Measurements from ENCODE around the gene HEMK1. TPM values are rescaled to one million over a fixed set of nuclear protein-coding genes. Genes with fewer than 3 reads are reported as not detected.

HEMK1 gene, protein sequence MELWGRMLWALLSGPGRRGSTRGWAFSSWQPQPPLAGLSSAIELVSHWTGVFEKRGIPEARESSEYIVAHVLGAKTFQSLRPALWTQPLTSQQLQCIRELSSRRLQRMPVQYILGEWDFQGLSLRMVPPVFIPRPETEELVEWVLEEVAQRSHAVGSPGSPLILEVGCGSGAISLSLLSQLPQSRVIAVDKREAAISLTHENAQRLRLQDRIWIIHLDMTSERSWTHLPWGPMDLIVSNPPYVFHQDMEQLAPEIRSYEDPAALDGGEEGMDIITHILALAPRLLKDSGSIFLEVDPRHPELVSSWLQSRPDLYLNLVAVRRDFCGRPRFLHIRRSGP
- total RNA-seq: 20.8 and 23.6 TPM in 2 replicates

DNA sequence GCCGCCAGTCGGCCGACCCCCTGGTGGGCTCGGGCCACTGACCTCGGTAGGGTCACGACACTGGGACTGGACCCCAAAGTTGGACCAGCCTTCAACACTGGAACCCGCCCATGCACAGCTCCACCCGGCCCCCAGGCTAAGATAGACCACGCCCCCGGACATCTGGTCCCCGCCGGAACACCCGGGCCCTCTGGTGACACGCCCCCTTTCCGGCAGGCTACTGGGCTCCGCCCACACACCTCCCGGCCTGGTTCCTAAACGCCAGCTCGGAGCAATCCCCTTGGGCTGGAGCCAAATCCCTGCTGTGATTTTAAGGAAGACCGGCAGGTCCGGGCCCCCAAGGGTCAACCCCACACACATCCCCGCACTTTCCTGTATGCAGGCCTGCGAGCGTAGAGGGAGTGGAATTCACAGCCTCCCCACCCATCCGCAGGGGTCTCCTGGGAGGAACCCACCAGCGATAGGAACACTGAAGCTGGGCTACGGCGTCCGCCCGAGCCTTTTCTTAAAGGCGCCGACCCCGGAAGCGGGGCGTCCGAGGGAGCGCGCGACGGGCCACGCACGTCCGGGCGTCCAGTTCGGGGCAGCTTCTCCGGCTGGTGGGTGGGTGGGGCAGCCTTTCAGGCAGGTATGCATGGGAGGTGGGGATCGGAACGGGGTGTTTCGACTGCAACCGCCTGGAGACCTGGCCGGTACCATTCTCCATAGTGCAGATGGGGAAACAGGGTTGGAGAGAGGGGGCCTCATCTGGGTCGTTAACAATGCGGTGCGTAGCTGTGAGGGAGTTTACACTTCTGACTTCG, at the start of gene HEMK1:
Gene HEMK1, plus strand, starts transcription at position 576 of the 803 bp plus-strand sequence. CDS start 1,583 bp downstream, outside the sequence.

DNA sequence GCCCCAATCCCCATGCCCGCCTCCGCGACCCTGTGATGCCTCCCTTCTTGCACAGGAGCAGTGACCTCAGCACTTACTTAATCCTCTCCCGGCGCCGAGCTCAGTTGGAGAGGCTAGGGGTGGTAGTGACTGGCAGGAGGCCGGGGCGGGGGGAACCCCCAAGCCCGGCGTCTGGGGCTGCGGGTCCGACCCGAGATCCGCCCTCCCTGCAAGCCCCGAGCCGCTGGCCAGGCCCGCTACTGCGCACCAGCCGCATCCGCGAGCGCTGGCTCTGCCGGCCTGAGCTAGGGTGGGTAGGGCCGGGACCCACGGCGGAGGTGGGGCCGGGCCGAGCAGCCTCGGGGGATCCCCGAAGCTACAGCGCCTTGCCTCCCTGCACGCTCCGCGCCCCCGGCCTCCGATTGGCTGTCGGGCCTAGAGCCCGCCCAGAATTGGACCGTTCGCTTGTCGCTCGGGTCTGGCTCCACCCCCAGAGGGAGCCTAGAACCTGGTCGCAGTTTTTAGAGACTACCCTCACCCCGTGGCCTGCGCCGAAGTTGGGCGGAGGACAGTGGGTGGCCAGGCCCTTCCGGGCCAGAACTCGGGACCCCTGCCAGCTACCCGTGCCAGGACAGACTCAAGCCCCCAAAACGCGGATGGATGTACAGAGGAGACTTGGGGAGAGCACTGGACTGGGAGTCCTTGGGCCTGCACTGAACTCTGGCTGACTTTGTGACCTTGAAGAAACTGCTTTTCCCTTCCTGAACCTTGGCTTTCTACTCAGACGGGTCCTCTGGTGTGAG, 1.7 kb upstream of the HEMK1 start, which contains the start of gene C3orf18:
Gene C3orf18, minus strand, starts transcription at position 362 of the 782 bp plus-strand sequence. CDS start 2,048 bp downstream, outside the sequence.

DNA sequence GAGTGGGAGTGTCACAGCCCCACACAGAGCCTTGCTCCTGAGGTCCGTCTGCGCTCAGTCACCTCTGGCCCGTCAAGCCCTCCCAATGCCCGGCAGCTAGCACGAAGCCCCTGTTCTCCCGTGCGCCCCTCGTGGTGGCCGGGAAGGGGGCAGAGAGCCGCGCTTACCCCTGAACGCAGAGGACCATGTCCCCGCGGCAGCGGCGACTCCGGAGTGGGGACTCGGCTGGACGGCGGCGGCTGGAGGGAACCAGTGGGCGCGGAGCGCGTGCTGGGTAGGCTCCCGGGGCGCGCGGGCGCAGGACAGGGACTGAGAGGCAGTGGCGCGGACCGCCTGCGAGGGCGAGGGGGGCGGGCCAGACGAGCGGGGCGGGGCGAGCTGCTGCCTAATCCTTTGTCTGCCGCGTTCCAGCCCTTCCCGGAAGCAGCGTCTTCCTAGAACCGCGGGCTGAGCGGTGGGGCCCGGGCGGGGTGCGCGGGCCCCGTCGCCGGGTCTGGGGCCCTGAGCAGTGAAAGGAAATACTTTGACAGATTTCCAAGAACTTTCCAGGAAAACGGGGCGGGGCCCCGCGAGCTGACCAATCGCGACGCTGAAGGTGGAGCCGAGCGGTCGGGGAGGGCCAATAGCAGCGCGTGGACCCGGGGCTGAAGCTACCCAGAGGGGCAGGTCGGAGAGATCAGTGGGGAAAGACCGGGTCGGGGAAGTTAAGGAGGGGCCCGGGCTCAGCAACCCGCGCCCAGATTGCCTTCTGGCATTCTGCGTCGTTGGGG, 42.3 kb downstream of the HEMK1 start, which contains the start of gene CISH:
Gene CISH, minus strand, starts transcription at position 311 of the 770 bp plus-strand sequence. Its CDS starts 124 bp downstream, at position 187.

GRCh38 chr3:50617096-50617791, 47.9 kb downstream of the HEMK1 start, which contains the start of gene MAPKAPK3:
Gene MAPKAPK3 (plus strand): TSS chr3:50617151. CDS start chr3:50617566, 415 bp downstream.

Other genes with a start within 250 kb of the HEMK1 start
- 96.6 and 112 TPM in 2 replicates for gene HYAL2, start 246.8 kb upstream of the HEMK1 start, total RNA-seq
- gene TUSC2, start 241.3 kb upstream of the HEMK1 start, total RNA-seq: 9.3 and 18.4 TPM in 2 replicates
- 20.8 and 26.0 TPM in 2 replicates for gene RASSF1, start 228.7 kb upstream of the HEMK1 start, total RNA-seq
- 0.30 and 0.88 TPM in 2 replicates for gene ZMYND10, start 223.8 kb upstream of the HEMK1 start, total RNA-seq
- 17.2 and 25.8 TPM in 2 replicates for gene NPRL2, start 218.7 kb upstream of the HEMK1 start, total RNA-seq
- gene CYB561D2, start 218.7 kb upstream of the HEMK1 start, total RNA-seq: 28.5 and 44.8 TPM in 2 replicates
- 41.9 and 43.9 TPM in 2 replicates for gene TMEM115, start 210.0 kb upstream of the HEMK1 start, total RNA-seq
- gene CACNA2D2, start 65.9 kb upstream of the HEMK1 start, total RNA-seq: 0.05 TPM in 1 of 2 replicates, not detected in the other
- 9.7 and 12.8 TPM in 2 replicates for gene C3orf18, start 1.8 kb upstream of the HEMK1 start, total RNA-seq
- 0.30 and 0.51 TPM in 2 replicates for gene CISH, start 42.3 kb downstream of the HEMK1 start, total RNA-seq
- gene MAPKAPK3, start 47.6 kb downstream of the HEMK1 start, total RNA-seq: 16.9 and 34.4 TPM in 2 replicates
- under 0.01 and 0.05 TPM in 2 replicates for gene DOCK3, start 105.4 kb downstream of the HEMK1 start, total RNA-seq

Data from smooth muscle cell of the umbilical artery (primary cell).